ENCODE results near the gene ME2.
"Not testable (repeated sequence)": the region's sequence is repeated elsewhere in the genome, so short reads cannot be mapped to it uniquely, and the experiment has no call there.

The ME2 gene

GRCh38 chr18:50862401-50862800, 16.5 kb upstream of the ME2 start:
- DNase-seq: no peak

GRCh38 chr18:50863840-50864375, 15.0 kb upstream of the ME2 start:
- DNase-seq: no peak

- no peak for DNase-seq
Observed at GRCh38 chr18:50866765-50867164, 12.2 kb upstream of the ME2 start.

- no peak for DNase-seq
Observed at GRCh38 chr18:50869150-50869549, 9.8 kb upstream of the ME2 start.

DNA sequence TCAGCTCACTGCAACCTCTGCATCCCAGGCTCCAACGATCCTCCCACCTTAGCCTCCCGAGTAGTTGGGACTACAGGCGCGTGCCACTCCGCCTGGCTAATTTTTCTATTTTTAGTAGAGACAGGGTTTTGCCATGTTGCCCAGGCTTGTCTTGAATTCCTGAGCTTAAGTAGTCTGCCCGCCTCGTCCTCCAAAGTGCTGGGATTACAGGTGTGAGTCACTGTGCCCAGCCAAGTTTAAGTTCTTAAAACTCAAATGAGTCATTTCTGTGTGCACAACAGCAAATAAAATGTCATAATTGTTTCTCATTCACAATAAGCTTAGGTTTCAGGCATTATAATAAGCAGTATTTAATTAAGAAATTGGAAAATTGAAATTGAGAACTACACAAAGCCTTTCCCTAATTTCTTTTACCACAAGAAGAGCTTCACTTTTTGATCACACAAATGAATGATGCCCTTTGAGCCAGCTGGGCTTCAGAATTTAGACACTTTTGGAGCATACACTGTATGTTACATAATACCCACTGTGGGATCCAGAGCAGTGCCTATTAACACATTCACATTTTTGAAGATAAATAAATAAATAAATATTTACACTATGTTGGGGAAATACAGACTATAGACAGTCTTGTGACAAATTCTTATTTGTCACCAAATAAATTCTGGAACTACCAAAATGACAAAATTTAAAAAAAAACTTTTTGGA, 8.6 kb upstream of the ME2 start:
- peak; percentile 0 to 34 for DNase-seq

- DNase-seq: no peak
Observed at GRCh38 chr18:50871846-50872245, 7.1 kb upstream of the ME2 start.

GRCh38 chr18:50875966-50876536, 2.9 kb upstream of the ME2 start:
- DNase-seq: no peak

GRCh38 chr18:50877545-50878265, 1.2 kb upstream of the ME2 start:
- DNase-seq: no peak

GRCh38 chr18:50879302-50880118, 592 bp downstream of the ME2 start:
- DNase-seq: peak in 1 of 2 experiments; percentile 30

GRCh38 chr18:50880119-50880465, 1.2 kb downstream of the ME2 start:
- no peak for DNase-seq

GRCh38 chr18:50880944-50881343, 2.0 kb downstream of the ME2 start:
- not testable (repeated sequence) for DNase-seq

DNA sequence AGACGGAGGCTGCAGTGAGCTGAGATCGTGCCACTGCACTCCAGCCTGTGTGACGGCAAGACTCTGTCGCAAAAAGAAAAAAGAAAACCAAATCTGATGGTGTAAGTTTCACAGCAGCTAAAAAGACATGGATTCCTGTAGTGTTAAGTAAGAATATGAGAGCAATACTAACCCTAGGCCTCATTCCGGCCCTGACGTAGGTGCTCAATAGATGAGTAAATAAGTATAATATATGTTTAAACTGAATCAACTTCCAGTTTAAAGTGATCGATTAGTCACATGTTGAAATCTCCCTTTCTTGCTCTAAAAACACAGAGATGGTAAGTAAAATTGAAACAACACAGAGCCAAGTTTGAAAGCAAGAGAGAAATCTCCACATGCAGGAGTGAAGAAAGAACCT, 8.0 kb downstream of the ME2 start:
- no peak for DNase-seq

GRCh38 chr18:50895350-50896045, 16.6 kb downstream of the ME2 start:
- no peak for DNase-seq

GRCh38 chr18:50896093-50896492, 17.2 kb downstream of the ME2 start:
- no peak for DNase-seq

DNA sequence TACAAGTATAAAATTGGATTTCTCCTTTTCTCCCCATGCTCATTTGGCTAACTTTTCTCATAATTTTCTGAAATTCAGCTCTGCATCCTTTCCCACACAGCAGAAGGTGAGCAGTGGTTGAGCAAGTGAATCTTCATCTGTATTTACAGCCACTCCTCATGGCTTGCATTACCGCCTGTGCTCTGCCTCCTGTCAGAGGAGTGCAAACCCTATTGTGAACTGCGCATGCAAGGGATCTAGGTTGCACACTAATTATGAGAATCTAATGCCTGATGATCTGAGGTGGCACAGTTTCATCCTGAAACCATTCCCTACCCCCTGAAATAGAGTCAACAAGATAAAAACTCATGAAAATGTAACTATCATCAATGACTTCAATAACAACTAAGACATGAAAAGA, 20.0 kb downstream of the ME2 start:
- DNase-seq: no peak

DNA sequence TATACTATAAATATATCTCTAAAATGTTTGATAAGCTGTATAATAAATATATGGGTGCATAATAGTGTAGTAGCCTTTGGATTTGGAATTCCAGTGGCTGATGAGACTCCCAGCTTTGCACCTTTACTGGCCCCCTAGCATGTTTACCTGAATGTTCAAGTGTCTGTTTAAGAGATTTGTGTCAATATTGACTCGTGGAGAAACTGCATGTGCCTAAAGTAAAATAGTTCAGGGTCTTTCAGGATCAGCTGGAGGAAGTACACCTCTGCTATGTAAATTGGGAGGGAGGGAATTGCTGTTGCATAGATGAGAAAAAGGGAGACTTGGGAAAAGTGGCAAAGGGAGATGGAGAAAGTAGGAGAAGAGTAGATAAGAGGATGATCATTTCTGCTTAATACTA, 23.9 kb downstream of the ME2 start:
- DNase-seq: no peak

GRCh38 chr18:50906843-50907242, 27.9 kb downstream of the ME2 start:
- DNase-seq: no peak

- DNase-seq: no peak
Observed at GRCh38 chr18:50909261-50909660, 30.3 kb downstream of the ME2 start.

DNA sequence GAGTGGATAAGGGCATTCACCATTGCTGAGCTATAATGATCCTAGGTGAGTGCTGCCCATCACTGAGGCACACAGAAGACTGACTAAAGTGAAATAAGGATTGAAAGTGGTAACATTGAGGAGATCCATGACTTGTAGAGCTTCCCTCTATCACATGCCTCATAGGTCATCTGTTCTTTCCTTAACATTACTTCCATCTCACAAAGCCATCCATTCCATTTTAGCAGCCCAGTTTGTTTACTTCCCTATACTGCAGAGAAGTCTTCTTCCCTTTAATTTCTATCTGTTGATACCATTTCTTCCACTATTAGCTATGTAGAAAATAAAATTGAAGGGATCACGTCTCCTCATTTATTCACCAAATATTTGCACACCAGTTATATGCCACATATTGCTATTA, 32.1 kb downstream of the ME2 start:
- DNase-seq: no peak

DNA sequence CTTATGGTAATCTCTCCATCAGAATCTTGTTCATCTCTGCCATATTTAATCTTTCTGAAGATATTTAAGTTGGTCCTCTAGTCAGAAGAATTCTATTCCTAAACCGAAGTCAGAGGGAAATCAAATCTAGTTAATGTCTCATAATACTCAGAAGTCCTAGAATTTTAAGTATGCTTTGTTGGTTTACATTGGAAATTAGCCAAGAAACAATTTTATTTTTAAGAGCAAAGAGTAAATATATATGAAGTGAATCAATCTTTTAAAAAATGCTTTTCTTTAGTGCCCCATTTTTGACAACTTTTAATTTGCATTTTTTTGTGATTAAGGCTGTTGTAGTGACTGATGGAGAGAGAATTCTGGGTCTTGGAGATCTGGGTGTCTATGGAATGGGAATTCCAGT, 38.1 kb downstream of the ME2 start:
- DNase-seq: no peak

DNA sequence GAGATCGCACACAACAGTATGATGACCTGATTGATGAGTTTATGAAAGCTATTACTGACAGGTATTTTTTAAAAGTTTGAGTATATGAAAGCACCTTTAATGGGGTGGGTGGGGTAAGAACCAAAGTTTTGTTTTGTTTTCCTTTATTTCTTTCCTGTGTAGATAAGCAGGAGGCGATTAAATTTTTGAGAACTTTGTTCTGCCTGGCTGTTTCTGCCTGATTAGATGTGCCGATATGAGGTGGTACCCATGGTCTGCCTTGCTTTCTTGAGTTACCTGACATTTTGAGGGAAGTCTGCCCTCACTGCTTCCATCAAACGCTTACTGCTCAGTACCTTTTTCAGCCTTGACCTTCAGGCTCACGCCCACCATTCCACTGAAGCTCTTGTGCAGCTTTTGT, 39.2 kb downstream of the ME2 start:
- no peak for DNase-seq

- no peak for DNase-seq
Observed at GRCh38 chr18:50924372-50924771, 45.5 kb downstream of the ME2 start.

- no peak for DNase-seq
Observed at GRCh38 chr18:50926521-50926920, 47.6 kb downstream of the ME2 start.

All from SW 1271 (cell line).